Measurements from ENCODE around the gene NDUFAF8. TPM values are rescaled to one million over a fixed set of nuclear protein-coding genes. Genes with fewer than 3 reads are reported as not detected.

Gene NDUFAF8
- total and polyA plus RNA-seq, 8 donors: 14.5 to 185 (median 43.4) TPM; not detected in 1

DNA sequence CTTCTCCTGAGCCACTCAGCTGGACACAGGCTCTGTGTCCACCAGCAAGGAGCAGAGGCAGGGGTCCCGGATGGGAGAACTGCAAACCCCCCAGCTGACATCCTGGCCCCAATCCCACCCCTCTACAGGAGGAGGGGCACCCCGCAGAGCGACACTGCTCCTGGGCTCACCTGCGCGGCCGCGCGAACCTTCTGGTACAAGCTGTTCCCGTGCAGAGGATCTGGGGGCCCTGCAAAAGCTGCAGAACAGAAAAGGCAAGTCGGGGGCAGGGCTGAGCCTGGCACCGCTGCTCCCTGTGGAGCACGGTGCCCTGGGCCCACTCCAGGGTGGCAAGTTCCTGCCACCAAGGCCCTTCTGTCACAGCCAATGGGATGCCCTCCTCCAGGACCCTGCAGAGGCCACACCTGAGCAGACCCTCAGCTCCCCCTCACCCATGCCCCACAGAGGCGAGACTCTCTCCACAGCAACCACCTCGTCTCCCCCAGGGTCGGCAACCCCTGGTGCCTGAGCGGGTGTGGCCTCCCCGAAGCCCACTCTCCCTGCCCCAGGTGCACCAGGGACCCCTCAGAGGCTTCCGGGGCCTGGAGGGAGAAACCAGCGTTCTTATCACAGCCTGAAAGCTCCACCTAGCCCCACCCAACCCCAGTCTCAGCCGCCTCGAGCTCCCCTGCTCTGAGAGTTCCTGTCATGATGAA is 5.2 kb upstream of the NDUFAF8 start:
- Histone ChIP-seq H3K4me1 (peaks cover 18 to 33% (median 30%) of the 10 kb centered on the region in 4 donors), H3K36me3 (peaks cover 41 to 75% (median 72%) of the 10 kb centered on the region in 4 donors), H3K4me3 (no peak overlapping the region), H3K9me3 (no peaks in the 10 kb centered on the region), H3K27ac (no peak overlapping the region), H3K27me3 (no peaks in the 10 kb centered on the region)
- 77 to 83% (median 79%) methylated on average over 9 to 21 of the region's 21 CpGs for WGBS, 5 donors
- DNase-seq: peak in 1 of 2 donors; percentile 2
- intact Hi-C loops (cut with DNase I; ENCODE audit: low total_unique reads): loop anchor here (10.0 kb wide), 1 partner anchor 89 kb away; no protein-coding TSS in a partner anchor
- TF ChIP-seq, protein P1, sequence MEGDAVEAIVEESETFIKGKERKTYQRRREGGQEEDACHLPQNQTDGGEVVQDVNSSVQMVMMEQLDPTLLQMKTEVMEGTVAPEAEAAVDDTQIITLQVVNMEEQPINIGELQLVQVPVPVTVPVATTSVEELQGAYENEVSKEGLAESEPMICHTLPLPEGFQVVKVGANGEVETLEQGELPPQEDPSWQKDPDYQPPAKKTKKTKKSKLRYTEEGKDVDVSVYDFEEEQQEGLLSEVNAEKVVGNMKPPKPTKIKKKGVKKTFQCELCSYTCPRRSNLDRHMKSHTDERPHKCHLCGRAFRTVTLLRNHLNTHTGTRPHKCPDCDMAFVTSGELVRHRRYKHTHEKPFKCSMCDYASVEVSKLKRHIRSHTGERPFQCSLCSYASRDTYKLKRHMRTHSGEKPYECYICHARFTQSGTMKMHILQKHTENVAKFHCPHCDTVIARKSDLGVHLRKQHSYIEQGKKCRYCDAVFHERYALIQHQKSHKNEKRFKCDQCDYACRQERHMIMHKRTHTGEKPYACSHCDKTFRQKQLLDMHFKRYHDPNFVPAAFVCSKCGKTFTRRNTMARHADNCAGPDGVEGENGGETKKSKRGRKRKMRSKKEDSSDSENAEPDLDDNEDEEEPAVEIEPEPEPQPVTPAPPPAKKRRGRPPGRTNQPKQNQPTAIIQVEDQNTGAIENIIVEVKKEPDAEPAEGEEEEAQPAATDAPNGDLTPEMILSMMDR (IDR thresholded peaks at IDR 0.05): no peak
- TF ChIP-seq EP300 (IDR thresholded peaks at IDR 0.05) (no peak), POLR2AphosphoS5 (IDR thresholded peaks at IDR 0.05) (no peak), POLR2A (IDR thresholded peaks at IDR 0.05) (no peak)

DNA sequence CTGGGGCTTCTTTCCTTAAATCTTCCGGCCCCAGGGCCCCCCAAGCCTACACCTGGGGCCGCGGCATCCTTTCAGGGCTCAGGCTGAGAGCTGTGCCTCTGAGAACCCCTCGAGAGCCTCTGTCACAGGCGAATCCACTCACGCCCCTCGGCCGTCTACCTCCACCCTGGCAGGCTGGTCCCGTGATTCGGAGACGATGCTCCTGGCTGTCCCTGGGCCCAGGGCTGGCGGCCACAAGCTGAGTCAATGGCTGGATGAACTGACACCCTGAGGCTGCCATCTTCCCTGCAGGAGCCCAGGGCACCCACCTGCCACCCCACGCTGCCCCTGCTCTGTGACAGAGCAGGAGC is 4.6 kb upstream of the NDUFAF8 start:
- 81 to 91% (median 87%) methylated on average over 10 to 13 of the region's 13 CpGs for WGBS, 5 donors

DNA sequence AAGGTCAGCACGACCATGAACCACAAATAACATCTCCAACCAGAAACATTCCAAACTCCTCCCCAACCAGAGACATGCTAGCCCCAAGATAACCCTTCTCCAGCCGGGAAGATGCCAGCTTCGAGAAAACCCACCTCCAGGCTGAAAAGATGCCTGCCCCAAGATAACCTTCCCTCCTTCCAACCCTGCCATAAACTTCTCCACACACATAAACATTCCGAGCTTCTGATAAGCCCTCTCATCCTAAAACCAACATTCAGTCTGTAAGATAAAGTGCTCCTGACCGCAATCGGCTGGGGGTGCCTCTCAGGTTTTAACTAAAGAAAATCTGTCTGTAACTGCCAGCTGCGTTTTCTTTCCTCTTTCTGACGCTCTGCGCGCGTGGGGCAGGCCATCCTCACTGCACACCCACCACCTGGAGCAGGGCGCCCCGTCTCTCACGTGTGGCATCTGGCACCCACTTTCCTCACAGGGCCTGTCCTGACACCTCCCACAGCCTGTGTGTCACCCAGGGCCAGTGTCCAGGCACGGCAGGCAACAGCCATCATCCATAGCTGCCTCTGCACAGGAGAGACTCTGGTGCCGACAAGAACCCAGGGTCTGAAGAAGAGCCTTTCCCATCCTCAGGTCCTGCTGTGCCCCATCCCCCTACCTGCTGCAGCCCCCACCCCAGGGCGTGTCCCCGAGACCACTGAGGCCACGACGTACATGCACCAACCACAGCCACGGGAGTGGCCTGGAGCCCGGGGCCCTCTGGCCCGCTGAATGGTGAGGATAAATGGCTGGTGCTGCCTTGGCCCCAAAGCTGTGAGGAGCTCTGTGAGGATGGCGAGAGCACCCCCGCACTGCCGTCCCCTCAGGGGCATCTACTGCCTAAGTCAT is 3.9 kb upstream of the NDUFAF8 start:
- WGBS, 5 donors: 85 to 89% (median 87%) methylated on average over 14 to 26 of the region's 26 CpGs
- Histone ChIP-seq H3K9me3 (no peaks in the 10 kb centered on the region), H3K27me3 (no peaks in the 10 kb centered on the region), H3K4me1 (peaks cover 25 to 41% (median 36%) of the 10 kb centered on the region in 4 donors), H3K27ac (no peak overlapping the region), H3K4me3 (no peak overlapping the region), H3K36me3 (peaks cover 37 to 63% (median 59%) of the 10 kb centered on the region in 4 donors)
- no peak for DNase-seq
- intact Hi-C loops (cut with DNase I; ENCODE audit: low total_unique reads): loop anchor here (10.0 kb wide), 1 partner anchor 90 kb away; no protein-coding TSS in a partner anchor
- no peak for TF ChIP-seq POLR2AphosphoS5 (IDR thresholded peaks at IDR 0.05)
- TF ChIP-seq EP300 (IDR thresholded peaks at IDR 0.05): no peak
- TF ChIP-seq, protein P1 (IDR thresholded peaks at IDR 0.05): no peak
- no peak for TF ChIP-seq POLR2A (IDR thresholded peaks at IDR 0.05)

More for the DNA sequence above, 4.6 kb upstream of the NDUFAF8 start:
- H3K9me3 ChIP-seq: no peaks in the 10 kb centered on the region
- H3K27me3 ChIP-seq: no peaks in the 10 kb centered on the region
- intact Hi-C loops (cut with DNase I; ENCODE audit: low total_unique reads): loop anchor here (10.0 kb wide), 1 partner anchor 90 kb away; no protein-coding TSS in a partner anchor
- peaks cover 41 to 70% (median 66%) of the 10 kb centered on the region in 4 donors for H3K36me3 ChIP-seq
- H3K27ac ChIP-seq: no peak overlapping the region
- DNase-seq: no peak
- peaks cover 18 to 34% (median 30%) of the 10 kb centered on the region in 4 donors for H3K4me1 ChIP-seq
- TF ChIP-seq POLR2A (IDR thresholded peaks at IDR 0.05) (no peak), EP300 (IDR thresholded peaks at IDR 0.05) (no peak), POLR2AphosphoS5 (IDR thresholded peaks at IDR 0.05) (no peak)
- TF ChIP-seq, protein P1 (IDR thresholded peaks at IDR 0.05): no peak
- no peak overlapping the region for H3K4me3 ChIP-seq
